C4-2B (cell line): ENCODE data around the gene TRPT1.

Experiments used
- CTCF ChIP-seq: fragments of 450-650 bp; conservative IDR thresholded peaks from 2 replicates; pipeline ENCODE4 v1.5.1; 2017; ENCODE audit warnings: mild to moderate bottlenecking
- ZFX ChIP-seq: fragments of 450-650 bp; IDR thresholded peaks from 2 replicates; pipeline ENCODE4 v1.6.1; 2017

- TF ChIP-seq CTCF: no peak
- TF ChIP-seq ZFX: no peak
These were observed 42.1 kb downstream of the TRPT1 start for GRCh38 chr11:64183890-64184289.
